Spleen (tissue), 11 donors: Measurements from ENCODE around the gene SNRPD1. TPM values are rescaled to one million over a fixed set of nuclear protein-coding genes. Genes with fewer than 3 reads are reported as not detected.
A peak's percentile ranks its signal among the peaks of the same experiment; 100 is the strongest.

ENCODE experiments used
- DNase-seq: peaks from one replicate; pipeline ENCODE4 v3.0.0-alpha.2; 2020
- H3K27ac ChIP-seq, 8 donors: fragments of 200-600 bp; sonication (generic) in 7 of 8; 1 replicate in 4 of 8; 2 replicates in 4 of 8; pipeline versions ENCODE4 v1.5.0 to v1.8.0; 2016 to 2021; ENCODE audit warnings: inconsistent platforms in 4 of 8, mild to moderate bottlenecking in 4 of 8, moderate library complexity in 1 of 8
- H3K27me3 ChIP-seq, 7 donors: fragments of 200-600 bp; sonication (generic) in 6 of 7; replicated peaks in 1 of 7; 1 replicate in 4 of 7; 2 replicates in 3 of 7; pipeline versions ENCODE4 v1.5.0 to v1.8.0; 2016 to 2021; ENCODE audit warnings: inconsistent platforms in 3 of 7, mild to moderate bottlenecking in 1 of 7
- H3K36me3 ChIP-seq, 6 donors: fragments of 200-600 bp; sonication (generic) in 5 of 6; 1 replicate in 4 of 6; 2 replicates in 2 of 6; pipeline versions ENCODE4 v1.5.0 to v1.8.0; 2016 to 2021; ENCODE audit warnings: inconsistent platforms in 2 of 6
- H3K4me1 ChIP-seq, 6 donors: fragments of 200-600 bp; sonication (generic) in 5 of 6; 1 replicate in 3 of 6; 2 replicates in 3 of 6; pipeline versions ENCODE4 v1.5.0 to v1.8.0; 2016 to 2021; ENCODE audit warnings: inconsistent platforms in 3 of 6
- H3K4me3 ChIP-seq, 8 donors: fragments of 200-600 bp; sonication (generic) in 7 of 8; 1 replicate in 4 of 8; 2 replicates in 4 of 8; pipeline versions ENCODE4 v1.5.0 to v1.8.0; 2016 to 2021; ENCODE audit warnings: inconsistent platforms in 4 of 8, mild to moderate bottlenecking in 4 of 8, moderate library complexity in 2 of 8
- H3K9me3 ChIP-seq, 8 donors: fragments of 200-600 bp; sonication (generic) in 7 of 8; 1 replicate in 4 of 8; 2 replicates in 4 of 8; pipeline versions ENCODE4 v1.5.0 to v1.8.0; 2016 to 2021; ENCODE audit warnings: inconsistent platforms in 4 of 8
- CTCF ChIP-seq, 11 experiments: fragments of 200-600 bp in 7 of 11; fragments of 450-650 bp in 4 of 11; sonication (generic) in 4 of 11; IDR thresholded peaks in 8 of 11; conservative IDR thresholded peaks in 3 of 11; 1 replicate in 7 of 11; 2 replicates in 4 of 11; pipeline versions ENCODE4 v1.4.0 to v1.8.0; 2016 to 2021; ENCODE audit warnings: antibody characterized with exemption in 11 of 11, inconsistent platforms in 4 of 11, mild to moderate bottlenecking in 1 of 11
- POLR2A ChIP-seq, 3 donors: fragments of 450-650 bp; IDR thresholded peaks; one replicate each; pipeline ENCODE4 v1.5.1; 2017; ENCODE audit warnings: antibody characterized with exemption in 3 of 3, mild to moderate bottlenecking in 1 of 3
- POLR2AphosphoS5 ChIP-seq, 3 donors: sonication (generic); formaldehyde crosslinking; IDR thresholded peaks; one replicate each; pipeline ENCODE4 v1.5.1; 2017; ENCODE audit warnings: antibody characterized with exemption in 3 of 3
- WGBS, 5 donors: extraction: QIAGEN DNeasy Blood & Tissue Kit in 3 of 5; methylation state at CpG; one replicate each; pipeline versions ENCODE4 v1.1.5 to v1.1.7; 2013 to 2018; 5-methylcytosine and 5-hydroxymethylcytosine counted together
- intact Hi-C: fragments of 100-400 bp; cut with DNase I; formaldehyde crosslinking; loops from one replicate; pipeline ENCODE4 v1.15.0; 2023; ENCODE audit warnings: low total_unique reads
- polyA plus RNA-seq, 3 donors: library from polyadenylated mRNA; stranded (reverse); fragments of 200-250 nt; gene quantifications; one replicate each; pipeline ENCODE4 v1.2.1, GENCODE V29; 2013
- total RNA-seq, 7 donors: library from RNA; depleted of rRNA in 3 of 7; stranded (reverse); fragments of >200 nt in 3 of 7; fragmentation: NEBNext Ultra II Directional in 4 of 7; extraction: Animal tissue kit (Norgen Biotek cat#: 25700) in 4 of 7; gene quantifications; one replicate each; pipeline versions ENCODE4 v1.1.0 to v1.2.1, GENCODE V29; 2016 to 2021
- donor health status: healthy with polysubstance abuse.
- donor health status: DM: no; HTN: no; CAD: no; lungs with moderate emphysema.
- donor health status: DM: no; HTN: no; CAD: no.
- donor health status: Bipolar disorder and iron deficiency.
- donor health status: healthy.
- donor health status: DM: no; HTN: no; CAD: no.
- donor health status: DM: yes; HTN: yes; CAD: no.

Gene SNRPD1
- total and polyA plus RNA-seq, 10 donors = 5.6 to 52.6 (median 27.8) TPM

- Histone ChIP-seq H3K4me1 (peaks cover 10 to 64% (median 51%) of the 10 kb centered on the region in 6 donors), H3K9me3 (no peaks in the 10 kb centered on the region), H3K36me3 (no peaks in the 10 kb centered on the region), H3K4me3 (peak overlapping the region; percentile 64 to 93 (median 88)), H3K27me3 (no peaks in the 10 kb centered on the region), H3K27ac (peak overlapping the region; percentile 97 to 100 (median 99))
- DNase-seq = peak; percentile 73
- TF ChIP-seq POLR2AphosphoS5 (IDR thresholded peaks at IDR 0.05) = no peak
- no peak for TF ChIP-seq CTCF (IDR thresholded peaks at IDR 0.05 in 8 of 11, conservative IDR thresholded peaks at IDR 0.05 in 3 of 11)
- TF ChIP-seq POLR2A (IDR thresholded peaks at IDR 0.05) = no peak
- intact Hi-C loops = no loop called here
- WGBS, 5 donors = 60 to 64% (median 63%) methylated on average over 18 of the region's 18 CpGs
These were observed 13.2 kb upstream of the SNRPD1 start for GRCh38 chr18:21598726-21599584.

- TF ChIP-seq POLR2A (IDR thresholded peaks at IDR 0.05) (no peak), POLR2AphosphoS5 (IDR thresholded peaks at IDR 0.05) (no peak), CTCF (IDR thresholded peaks at IDR 0.05 in 8 of 11, conservative IDR thresholded peaks at IDR 0.05 in 3 of 11) (no peak)
- intact Hi-C loops = no loop called here
- 0 to 1% (median 1%) methylated on average over 32 to 67 of the region's 67 CpGs for WGBS, 5 donors
- no peaks in the 10 kb centered on the region for H3K9me3 ChIP-seq
- H3K4me3 ChIP-seq = peak overlapping the region; percentile 64 to 93 (median 88)
- H3K27ac ChIP-seq = peak overlapping the region; percentile 97 to 100 (median 99)
- no peaks in the 10 kb centered on the region for H3K36me3 ChIP-seq
- H3K27me3 ChIP-seq = no peaks in the 10 kb centered on the region
- peak; percentile 95 for DNase-seq
- H3K4me1 ChIP-seq = peaks cover 10 to 67% (median 51%) of the 10 kb centered on the region in 6 donors
These were observed 12.3 kb upstream of the SNRPD1 start for GRCh38 chr18:21599585-21600525.

DNA sequence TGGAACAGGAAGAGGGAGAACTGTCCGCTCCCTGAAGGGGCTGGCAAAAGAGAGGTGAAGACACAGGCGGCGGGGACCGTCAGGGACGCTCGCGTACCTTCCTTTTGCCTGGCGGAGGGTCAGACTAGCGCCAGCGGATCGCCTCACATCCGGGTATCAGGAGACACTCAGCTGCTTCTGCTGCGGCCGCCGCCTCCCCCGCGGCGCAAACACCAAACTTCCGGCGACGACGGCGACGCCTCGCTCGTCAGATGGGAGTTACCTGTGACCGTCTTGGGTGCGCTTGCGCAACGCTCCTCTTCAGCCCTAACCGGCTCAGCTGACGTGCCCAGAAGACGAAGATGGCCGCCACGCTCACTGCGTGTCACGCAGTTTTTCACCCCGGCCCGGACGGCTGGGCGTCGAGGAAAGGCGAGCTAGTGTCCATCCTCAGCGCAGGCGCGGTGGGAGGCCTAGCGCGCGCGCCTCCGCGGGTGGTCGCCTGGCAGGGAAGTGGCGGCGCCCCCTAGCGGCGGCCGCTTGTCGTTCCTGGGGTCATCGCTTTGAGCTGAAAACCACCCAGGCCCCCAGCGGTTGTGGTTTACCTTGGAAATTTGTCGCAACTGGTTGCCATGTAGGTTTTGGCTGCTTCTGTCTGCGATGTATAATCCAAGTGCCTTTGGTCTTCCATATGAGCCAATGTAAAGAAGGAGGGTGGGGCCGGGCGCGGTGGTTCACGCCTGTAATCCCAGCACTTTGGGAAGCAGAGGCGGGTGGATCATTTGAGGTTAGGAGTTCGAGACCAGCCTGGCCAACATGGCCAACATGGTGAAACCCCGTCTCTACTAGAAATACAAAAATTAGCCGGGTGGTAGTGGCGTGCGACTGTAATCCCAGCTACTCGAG is 11.3 kb upstream of the SNRPD1 start, which contains the start of gene ESCO1:
ESCO1 (minus strand) TSS at position 179 of the 885 bp plus-strand sequence. CDS start 25,861 bp downstream, outside the sequence.
- 10 to 20% (median 11%) methylated on average over 34 to 74 of the region's 74 CpGs for WGBS, 5 donors

More for the DNA sequence above, 11.3 kb upstream of the SNRPD1 start, which contains the start of gene ESCO1:
- H3K9me3 ChIP-seq = no peaks in the 10 kb centered on the region
- peak within 1 kb of the TSS; percentile 64 to 93 (median 88) for H3K4me3 ChIP-seq
- no peaks in the 10 kb centered on the region for H3K36me3 ChIP-seq
- TF ChIP-seq POLR2A (IDR thresholded peaks at IDR 0.05) = peak in 2 of 3 donors; percentile 41 to 81
- TF ChIP-seq POLR2AphosphoS5 (IDR thresholded peaks at IDR 0.05) = peak; percentile 98 to 99 (median 99)
- peak; percentile 92 to 99 (median 96) for TF ChIP-seq CTCF (IDR thresholded peaks at IDR 0.05 in 8 of 11, conservative IDR thresholded peaks at IDR 0.05 in 3 of 11)
- peak within 1 kb of the TSS; percentile 97 to 100 (median 99) for H3K27ac ChIP-seq
- no peaks in the 10 kb centered on the region for H3K27me3 ChIP-seq
- DNase-seq = peak; percentile 99
- intact Hi-C loops = no loop called here
- peaks cover 10 to 71% (median 51%) of the 10 kb centered on the region in 6 donors for H3K4me1 ChIP-seq
